Measurements from ENCODE around the gene SMIM11.
"Not testable (repeated sequence)": the region's sequence is repeated elsewhere in the genome, so short reads cannot be mapped to it uniquely, and the experiment has no call there.

SMIM11 gene

DNA sequence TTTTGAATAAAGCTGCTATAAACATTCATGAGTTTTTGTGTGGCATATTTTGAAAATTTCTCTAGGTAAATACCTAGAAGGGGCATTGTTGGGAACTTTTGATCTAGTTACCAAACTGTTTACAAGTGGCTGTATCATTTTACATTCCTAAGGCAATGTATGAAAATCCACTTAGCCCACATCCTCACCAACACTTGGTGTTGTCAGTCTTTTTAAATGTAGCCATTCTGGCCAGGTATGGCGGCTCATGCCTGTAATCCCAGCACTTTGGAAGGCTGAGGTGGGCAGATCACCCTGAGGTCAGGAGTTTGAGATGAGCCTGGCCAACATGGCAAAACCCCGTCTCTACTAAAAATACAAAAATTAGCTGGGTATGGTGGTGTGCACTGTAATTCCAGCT, 17.4 kb upstream of the SMIM11 start:
- no peak for DNase-seq

DNA sequence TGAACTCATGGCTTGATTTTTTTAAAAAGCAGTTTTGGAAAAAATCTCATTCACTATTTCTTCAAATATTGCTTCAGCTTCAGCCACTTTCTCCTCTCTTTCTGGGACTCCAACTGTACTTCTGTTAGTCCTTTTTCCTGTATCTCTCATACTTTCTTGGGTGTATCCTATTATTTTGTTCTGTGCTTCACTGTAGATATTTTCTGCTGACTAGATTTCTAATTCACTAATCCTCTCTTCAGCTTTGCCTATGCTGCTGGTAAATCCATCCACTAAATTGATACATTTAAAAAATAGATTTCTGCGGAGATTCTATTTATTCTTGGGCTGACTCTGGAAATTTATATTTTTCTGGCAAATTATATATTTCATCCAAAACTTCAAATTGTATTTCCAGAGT, 16.4 kb upstream of the SMIM11 start:
- DNase-seq, result no peak

DNA sequence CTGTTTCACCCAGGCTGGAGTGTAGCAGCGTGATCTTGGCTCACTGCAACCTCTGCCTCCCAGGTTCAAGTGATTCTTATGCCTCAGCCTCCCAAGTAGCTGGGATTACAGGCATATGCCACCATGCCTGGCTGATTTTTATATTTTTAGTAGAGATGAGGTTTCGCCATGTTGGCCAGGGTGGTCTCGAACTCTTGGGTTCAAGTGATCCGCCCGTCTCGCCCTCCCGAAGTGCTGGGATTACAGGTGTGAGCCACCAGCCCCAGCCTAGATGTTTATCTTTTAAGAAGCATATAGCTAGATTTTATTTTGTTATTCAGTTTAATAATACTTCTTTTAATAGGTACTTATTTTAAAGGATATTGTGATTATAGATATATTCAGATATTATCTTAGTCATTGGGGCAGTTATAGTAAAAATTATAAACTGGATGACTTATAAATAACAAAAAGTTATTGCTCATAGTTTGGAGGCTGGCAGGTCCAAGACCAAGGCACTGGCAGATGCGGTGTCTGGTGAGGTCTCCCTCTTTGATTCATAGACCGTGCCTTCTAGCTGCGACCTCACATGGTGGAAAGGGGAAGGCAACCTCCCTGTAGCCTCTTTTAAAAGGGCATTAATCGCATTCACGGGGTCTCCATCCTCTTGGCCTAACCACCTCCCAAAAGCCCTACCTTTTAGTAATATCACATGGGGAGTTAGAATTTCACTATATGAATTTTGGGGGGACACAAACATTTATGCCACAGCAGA, 14.6 kb upstream of the SMIM11 start:
- DNase-seq, result no peak

DNA sequence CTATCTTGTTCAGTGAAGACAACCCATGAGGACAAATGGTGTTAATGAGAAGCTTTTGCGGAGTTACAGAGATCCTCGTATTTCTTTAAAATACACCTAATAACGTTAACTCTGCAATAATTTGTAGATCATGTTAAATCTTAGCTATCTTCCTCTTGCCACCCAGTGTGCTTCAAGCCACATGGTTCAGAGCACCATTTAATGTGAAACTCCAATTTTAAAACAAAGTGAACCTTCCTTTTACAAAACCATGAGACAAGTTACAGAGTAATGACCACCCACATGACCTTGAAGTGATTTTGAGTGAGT, 13.2 kb upstream of the SMIM11 start:
- DNase-seq, result no peak

DNA sequence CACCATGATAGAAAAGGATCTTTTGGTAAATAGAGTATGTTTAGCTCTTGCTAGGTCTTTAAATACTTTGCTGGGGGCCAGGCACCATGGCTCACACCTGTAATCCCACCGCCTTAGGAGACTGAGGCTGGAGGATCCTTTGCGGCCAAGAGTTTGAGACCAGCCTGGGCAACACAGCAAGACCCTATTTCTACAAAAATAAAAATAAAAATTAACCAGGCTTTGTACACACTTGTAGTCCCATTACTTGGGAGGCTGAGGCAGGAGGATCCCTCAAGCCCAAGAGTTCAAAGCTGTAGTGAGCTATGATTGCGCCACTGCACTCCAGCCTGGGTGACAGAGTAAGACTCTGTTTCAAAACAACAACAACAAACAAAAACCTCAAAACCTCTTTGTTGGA, 12.6 kb upstream of the SMIM11 start:
- DNase-seq, result no peak

DNA sequence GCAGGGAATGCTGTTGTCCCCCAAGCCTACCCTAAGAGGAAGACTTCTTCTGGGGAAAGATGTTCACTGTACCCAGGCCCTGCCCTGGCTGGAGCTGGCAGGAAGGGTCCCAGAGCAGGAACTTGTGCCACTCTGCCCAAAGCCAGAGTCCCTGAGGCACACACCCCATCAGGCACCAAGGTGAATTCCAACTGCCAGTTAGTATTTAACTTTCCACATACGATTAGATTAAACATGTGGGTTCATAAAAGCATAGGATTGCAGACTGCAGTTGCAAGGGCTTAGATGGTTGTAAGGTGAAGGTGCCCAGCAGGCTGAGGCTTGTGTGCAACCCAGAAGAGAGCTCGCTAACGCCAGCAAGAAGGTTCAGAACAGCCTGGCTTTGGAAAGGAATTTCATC, 11.6 kb upstream of the SMIM11 start, which contains the start of gene KCNE2:
KCNE2 (plus strand) TSS at position 274 of the 400 bp plus-strand sequence. CDS start 6,473 bp downstream, outside the sequence.
- no peak for DNase-seq

DNA sequence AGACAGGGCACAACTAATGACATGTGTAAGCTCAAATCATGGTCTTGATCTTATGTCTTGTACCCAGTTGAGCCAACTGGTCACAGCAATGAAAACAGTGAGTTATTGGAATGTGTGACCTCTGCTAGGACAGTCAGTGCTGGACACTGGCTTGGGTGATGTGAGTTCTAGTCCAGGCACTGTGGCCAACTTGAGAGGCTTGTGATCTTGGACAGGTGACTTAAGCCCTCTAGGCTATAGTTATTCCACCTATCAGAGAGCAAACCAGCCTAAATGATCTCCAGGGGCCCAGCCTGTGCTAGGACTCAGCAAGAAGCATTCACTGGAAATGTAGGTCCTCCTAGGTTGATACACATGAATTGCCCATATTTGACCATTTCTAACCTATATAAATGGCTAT, 10.4 kb upstream of the SMIM11 start:
- no peak for DNase-seq

DNA sequence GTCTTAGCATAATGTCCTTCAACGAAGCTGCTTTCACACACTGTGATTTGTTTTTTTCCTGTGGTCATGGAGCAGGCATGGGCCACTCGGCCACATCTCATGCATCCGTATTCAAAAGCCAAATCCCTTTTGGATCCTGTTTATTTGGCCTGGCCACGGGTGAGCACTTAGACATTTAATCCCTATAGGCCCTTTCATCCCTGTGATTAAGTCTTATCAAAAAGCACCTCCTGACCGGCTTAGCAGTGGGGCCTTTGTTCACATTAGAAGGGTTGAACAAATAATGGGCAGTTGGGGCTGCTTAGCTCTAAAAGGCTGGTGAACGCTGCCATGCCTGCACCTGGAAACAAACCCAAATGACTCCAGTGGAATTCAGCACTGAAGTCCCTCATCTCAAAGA, 9.5 kb upstream of the SMIM11 start:
- DNase-seq, result no peak

DNA sequence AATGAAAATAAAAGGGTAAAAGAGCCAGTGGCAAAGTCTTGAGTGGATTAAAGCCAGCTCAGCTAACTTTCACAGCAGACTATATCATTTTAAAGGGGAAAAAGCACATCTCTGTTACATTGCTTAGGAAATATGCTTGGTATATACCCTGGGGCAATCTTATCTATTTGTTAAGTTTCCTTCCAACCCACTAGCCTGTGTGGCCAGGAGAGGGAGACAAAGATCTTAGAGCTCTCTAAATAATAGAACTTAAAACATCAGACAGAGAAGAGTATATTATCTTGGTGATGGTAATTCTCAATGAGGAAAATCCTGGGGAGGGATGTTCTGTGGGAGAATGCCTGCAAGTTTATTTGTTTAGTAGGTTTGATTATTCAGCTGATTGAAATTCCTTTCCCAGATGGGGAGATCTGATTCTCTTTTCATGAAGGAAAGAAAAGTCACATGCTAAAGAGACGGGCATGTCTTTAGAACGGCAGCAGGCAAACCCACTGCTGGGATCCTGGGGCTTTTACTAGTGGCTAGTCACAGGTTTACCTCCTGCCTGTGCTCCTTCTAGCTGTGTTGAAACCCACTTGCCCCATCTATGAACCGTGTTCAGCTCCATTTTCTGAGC, 7.9 kb upstream of the SMIM11 start:
- peak; percentile 23 for DNase-seq

DNA sequence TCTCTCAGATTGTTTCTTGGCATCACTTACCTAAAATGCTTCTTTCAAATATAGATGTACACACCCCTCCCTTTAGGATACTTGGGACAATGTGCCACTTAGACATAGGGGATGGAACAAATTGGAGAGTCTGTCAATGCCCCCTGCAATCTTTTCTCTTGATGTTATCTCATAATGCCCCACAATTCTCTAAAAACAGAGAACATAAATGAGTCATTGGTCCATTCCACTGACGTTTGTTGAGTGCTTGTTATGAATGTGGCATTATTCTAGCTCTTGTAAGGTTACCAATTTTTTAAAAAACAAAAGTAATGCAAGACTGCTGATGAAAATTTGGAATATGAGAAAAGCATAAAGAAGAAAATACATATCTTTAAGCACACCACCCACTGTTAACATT, 5.6 kb upstream of the SMIM11 start:
- no peak for DNase-seq

DNA sequence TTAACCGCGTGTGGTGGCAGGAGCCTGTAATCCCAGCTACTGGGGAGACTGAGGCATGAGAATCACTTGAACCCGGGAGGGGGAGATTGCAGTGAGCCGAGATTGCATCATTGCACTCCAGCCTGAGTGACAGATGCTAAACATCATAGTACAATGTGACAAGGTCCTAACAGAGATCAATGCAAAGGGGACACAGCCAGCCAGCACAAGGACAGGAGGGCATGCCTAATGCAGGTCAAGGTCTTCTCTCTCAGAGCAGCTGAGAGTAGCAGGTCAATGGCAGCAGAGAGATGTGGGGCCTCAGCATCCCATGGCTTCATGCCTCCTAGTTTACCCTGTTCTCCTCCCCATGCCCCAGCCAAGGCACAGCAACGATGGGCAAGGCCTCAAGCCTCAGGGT, 3.0 kb upstream of the SMIM11 start:
- no peak for DNase-seq

DNA sequence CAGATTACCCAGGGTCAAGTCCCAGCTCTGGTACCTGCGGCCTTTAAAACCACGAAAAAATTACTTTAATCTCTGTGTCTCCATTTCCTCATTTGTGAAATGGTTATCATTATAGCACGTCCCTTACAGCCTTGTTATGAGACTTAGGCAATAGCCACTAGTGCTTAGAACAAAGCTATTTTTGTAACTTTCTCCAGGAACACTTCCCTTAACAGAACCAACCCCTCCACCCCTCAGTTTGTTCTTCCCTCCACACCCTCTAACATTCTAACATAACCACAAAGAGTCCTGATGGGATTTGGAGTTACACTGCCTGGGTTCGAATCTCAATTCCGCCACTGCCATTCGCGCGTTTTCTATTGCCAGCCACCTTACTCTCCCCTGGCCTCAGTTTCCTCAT, 845 bp upstream of the SMIM11 start:
- not testable (repeated sequence) for DNase-seq

DNA sequence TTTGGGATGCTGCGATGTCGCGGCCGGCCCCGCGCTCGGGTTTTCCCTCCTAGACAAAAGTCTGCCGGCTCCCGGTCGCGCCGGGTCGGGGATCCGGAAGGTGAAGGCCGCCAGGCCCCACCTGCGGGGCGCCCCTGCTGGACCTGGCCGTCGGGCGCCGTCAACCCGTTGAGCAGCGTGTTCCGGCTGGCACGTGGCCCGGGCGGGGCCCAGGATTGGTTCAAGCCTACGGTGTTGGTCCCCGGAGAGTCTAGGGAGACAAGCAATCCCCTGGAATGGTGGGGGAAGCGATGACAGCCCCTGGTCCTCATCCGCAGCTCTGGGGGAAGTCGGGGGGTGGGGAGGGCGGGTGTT, 289 bp downstream of the SMIM11 start:
- DNase-seq, result not testable (repeated sequence)

DNA sequence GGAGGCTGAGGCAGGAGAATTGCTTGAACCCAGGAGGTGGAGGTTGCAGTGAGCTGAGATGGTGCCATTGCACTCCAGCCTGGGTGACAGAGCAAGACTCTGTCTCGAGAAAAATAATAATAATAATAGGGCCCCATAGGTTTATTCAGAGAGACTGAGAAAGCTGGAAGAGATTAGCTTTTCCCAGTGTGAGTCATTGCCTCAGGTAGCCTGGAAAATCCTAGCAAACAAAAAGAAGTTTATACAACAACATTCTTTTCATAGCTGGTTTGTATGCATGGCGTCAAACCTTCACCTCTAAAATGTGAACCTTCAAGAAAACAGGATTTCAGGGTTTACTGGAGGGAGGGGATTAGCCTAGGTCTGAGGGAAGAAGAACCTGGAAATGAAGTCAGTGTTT, 7.8 kb downstream of the SMIM11 start:
- not testable (repeated sequence) for DNase-seq

DNA sequence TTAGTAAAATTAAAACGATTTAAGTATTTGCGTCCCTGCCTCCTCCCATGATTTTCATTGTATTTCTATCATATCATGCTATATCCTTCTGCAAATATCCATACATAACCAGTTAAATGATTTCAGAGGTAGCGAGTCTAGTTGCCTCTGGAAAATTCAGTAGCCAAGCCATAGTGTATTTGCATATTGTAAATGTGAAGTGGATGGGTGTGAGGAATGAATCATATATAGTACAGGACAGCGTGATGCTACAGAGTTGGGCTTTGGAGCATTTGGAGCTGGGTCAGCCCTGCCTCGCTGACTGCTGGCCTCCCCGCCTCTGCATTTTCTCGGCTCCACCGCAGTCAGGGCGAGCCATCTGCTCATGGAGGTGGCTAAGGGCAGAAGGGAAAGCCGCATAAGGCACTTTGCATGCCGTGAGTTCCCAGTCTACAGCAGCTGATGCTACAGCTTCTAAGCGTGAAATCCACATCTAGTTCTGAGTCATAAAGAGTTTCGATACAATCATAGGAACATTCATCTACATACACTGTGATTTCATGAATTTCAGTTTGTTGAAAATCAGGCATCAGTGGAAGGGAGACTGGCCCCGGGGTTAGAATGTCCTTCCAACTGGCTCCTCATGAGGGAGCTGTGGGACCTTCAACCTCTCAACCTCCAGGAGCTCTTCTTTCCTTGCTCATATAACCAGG, 8.6 kb downstream of the SMIM11 start:
- not testable (repeated sequence) for DNase-seq

DNA sequence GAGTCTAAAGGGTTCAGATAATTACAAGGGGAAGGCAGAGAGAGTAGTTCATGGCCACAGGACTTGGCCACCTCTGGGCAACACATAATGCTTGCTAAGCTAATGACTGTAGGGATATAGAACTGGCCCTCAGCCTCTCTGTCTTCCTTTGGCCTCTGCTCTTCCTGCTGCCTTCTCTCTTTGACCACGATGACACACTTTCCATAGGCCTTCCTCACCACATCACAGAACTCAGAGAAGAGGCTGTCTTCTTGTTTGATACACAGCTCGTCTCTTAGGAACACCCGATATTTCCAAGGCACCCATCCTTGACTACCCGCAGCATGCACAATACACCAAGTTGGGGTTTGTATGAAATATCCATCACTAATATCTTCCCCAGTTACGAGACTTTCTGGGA, 25.2 kb downstream of the SMIM11 start:
- DNase-seq, result not testable (repeated sequence)

DNA sequence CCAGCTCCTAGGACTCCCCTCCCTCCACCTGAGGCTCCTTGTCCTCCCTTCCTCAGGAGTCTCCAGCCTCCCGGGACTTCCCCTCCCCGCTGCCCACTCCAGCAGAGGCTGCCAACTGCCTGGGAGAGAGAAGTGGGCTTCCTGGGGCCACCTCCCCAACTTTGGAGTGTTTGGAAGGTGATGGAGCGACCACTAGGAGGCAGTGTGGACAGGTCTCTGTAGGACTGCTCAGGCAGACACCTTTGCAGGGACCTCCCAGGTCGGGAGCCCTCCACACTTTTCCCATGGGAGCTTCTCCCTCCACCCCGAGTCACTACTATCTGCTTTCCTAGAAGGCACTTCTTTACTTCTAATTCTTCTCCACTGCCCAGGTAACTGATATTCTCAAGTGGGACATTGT, 29.4 kb downstream of the SMIM11 start:
- not testable (repeated sequence) for DNase-seq

DNA sequence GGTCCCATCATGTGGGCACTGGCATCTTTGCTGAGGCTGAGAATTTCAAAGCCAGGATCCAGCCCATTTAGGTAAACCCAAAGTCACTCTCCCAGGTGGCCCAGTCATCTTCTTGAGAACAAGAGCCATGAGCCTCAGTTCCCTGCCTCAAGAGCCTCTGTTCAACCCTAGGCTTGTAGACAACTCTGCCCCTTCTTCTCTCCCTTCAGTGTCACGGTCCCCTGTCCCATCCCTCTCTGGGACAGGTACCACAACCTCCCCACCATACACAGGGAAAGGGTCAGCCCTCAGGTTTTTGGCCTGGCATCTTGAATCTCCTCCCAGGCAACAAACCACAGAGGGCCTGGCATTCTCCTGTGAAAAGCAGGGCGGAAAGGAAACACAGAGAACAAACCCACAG, 30.4 kb downstream of the SMIM11 start:
- DNase-seq, result not testable (repeated sequence)

DNA sequence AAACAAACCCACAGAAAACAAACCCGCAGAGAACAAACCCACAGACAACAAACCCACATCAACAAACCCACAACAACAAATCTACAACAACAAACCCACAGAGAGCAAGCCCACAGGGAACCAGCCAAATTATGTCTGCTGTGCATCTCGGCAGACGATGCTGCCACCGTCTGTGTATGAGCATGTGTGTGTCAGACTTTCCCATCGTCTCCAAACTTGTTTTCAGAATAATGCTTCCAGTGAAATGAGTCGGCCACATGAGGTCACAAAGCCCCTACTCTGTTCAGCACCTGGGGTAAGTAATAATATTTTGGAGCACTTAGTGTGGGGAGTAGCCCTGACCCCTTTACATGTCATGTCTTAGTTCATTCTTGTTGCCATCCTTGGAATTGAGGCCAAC, 30.8 kb downstream of the SMIM11 start:
- DNase-seq, result not testable (repeated sequence)

DNA sequence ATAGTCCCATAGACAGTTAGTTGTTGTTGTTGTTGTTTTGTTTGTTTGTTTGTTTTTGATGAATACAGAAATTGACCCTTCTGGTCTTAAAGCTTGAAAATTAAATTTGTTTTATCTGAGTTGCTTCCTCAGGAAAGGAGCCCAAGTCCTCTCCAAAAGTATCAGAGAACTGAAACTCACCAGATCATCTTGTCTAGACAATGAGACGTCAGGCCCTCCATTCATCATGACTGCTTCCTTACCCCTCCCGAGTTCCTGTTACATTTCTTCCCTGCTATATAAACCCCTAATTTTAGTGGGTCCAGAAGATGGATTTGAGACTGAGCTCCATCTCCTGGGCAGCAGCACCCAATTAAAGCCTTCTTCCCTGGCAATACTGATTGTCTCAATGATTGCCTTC, 31.4 kb downstream of the SMIM11 start:
- DNase-seq, result not testable (repeated sequence)

DNA sequence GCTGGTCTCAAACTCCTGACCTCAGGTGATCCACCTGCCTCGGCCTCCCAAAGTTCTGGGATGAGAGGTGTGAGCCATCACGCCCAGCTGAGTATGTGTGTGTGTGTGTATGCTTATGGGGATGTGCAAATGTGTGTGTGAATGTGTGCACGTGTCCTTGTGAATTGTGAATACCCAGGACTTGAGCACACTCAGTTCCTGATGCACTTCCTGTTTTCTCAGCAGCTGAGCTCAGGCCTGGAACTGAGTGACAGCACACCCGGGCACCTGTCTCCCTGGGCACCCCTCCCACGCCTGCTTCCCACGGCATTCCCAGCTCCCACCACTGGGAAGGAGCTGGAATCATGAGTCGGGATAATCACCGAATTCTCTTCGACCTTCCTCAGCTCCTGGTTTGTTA, 32.0 kb downstream of the SMIM11 start:
- not testable (repeated sequence) for DNase-seq

DNA sequence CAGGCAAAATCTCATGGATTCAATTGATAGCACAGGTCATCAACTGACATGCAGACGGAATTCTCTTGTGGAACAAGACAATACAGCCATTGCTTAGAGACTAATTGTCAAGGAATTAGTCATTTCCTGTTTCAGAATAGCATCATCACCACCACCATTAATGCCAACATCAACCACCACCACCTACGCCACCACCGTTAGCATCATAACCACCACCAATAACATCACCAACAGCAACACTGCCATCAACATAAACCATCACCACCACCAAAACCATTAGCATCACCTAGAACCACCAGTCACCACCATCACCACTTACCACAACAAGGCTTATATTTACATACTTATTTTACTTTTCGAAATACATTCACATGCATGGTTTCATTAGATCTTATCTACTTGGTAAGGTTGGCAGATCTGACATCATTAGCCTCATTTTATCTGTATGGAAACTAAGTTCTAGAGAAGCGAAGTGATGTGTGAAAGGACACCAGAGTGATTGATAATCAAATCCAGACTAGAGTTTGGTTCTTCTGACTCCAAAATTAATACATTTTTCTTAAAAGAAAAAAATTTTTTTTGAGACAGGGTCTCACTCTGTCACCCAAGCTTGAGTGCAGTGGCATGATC, 42.3 kb downstream of the SMIM11 start:
- DNase-seq, result not testable (repeated sequence)

DNA sequence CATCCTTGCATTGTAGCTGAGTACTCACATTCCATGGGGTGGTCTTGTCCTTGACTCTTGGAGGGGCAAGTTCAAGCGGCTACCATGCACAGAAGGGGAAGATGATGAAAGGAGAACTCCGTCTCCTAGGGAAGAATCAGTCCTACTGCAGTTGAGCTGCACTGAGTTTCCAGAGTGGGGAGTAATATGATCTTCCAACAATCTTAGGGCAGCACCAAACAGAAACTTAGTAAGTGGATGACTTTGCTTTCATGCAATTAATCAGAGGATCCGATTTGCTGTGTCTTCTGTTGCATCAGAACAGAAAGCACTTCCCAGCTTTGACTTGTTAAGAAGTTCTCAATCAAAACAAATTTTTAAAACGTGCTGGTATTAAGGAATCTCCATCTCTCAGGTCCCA, 48.5 kb downstream of the SMIM11 start, which contains the start of gene SMIM34:
SMIM34 (minus strand) TSS at position 147 of the 400 bp plus-strand sequence; CDS start at position 35, 112 bp downstream.
- DNase-seq, result not testable (repeated sequence)

DNA sequence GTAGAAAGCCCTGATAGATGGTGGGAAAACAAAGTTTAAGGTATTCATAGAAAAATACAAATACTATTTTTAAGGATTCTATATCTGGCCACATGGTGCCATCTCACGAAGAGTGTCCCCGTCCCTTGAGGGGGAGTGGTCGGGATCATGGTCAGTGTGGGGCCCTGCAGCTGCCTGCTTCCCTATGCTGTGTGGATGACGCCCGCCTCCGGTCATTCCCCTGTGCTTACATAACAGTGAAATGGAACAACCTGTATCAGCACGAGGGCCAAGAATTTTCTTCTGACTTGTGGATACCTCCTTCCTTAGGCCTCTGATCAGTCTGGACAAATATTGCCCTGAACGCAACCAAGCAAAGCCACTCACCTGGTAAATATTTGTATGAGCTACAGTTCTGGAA, 52.0 kb downstream of the SMIM11 start:
- not testable (repeated sequence) for DNase-seq
